A673 (cell line): ENCODE data around the gene RIT2. TPM values are rescaled to one million over a fixed set of nuclear protein-coding genes. Genes with fewer than 3 reads are reported as not detected.

Experiments used
- BruUV-seq: library from RNA; stranded (reverse); fragments of 400-500 nt; replicated peaks from 2 replicates; lab custom pipeline; 2021; lab: Mats Ljungman, UMichigan
- CTCF ChIA-PET: fragments of 300-600 bp; sonication (Branson Sonifier 250); formaldehyde crosslinking; loops from one replicate; lab custom pipeline; 2022; ENCODE audit warnings: antibody characterized with exemption; lab: Charles Lee
- POLR2A ChIA-PET: fragments of 300-600 bp; sonication (Branson Sonifier 250); formaldehyde crosslinking; loops from one replicate; lab custom pipeline; 2022; ENCODE audit warnings: antibody characterized with exemption; ENCODE audit not compliant: low non-redundant PET; lab: Charles Lee
- DNase-seq: peaks from one replicate; pipeline ENCODE4 v3.0.0-alpha.2; 2015; ENCODE audit warnings: low spot score
- H3K27ac ChIP-seq: fragments of 200-600 bp; sonication (generic); 2 replicates; pipeline ENCODE4 v1.5.1; 2016; ENCODE audit warnings: mixed run types, low read depth, mild to moderate bottlenecking, mixed read lengths, antibody characterized with exemption, low read length; ENCODE audit not compliant: poor library complexity, severe bottlenecking
- H3K27me3 ChIP-seq: fragments of 200-600 bp; sonication (generic); replicated peaks from 2 replicates; pipeline ENCODE4 v1.6.1; 2017; ENCODE audit warnings: mixed run types, low read depth, mild to moderate bottlenecking, mixed read lengths, antibody characterized with exemption, low read length; ENCODE audit not compliant: insufficient read depth, poor library complexity
- H3K36me3 ChIP-seq: fragments of 200-600 bp; sonication (generic); 2 replicates; pipeline ENCODE4 v1.6.1; 2016; ENCODE audit warnings: mixed run types, mild to moderate bottlenecking, mixed read lengths, antibody characterized with exemption, low read length; ENCODE audit not compliant: insufficient read depth, poor library complexity, severe bottlenecking
- H3K4me1 ChIP-seq: fragments of 200-600 bp; sonication (generic); 2 replicates; pipeline ENCODE4 v1.6.1; 2017; ENCODE audit warnings: mixed run types, mild to moderate bottlenecking, mixed read lengths, antibody characterized with exemption, low read length; ENCODE audit not compliant: insufficient read depth, poor library complexity, severe bottlenecking
- H3K4me3 ChIP-seq: fragments of 200-600 bp; sonication (generic); 2 replicates; pipeline ENCODE4 v1.5.1; 2016; ENCODE audit warnings: low read depth, mixed run types, mild to moderate bottlenecking, mixed read lengths, low read length; ENCODE audit not compliant: poor library complexity, severe bottlenecking
- H3K9me3 ChIP-seq: fragments of 200-600 bp; sonication (generic); 2 replicates; pipeline ENCODE4 v1.6.1; 2016; ENCODE audit warnings: mixed run types, low read depth, mild to moderate bottlenecking, mixed read lengths, antibody characterized with exemption, low read length; ENCODE audit not compliant: poor library complexity, severe bottlenecking
- EZH2 ChIP-seq: fragments of 200-600 bp; sonication (generic); IDR thresholded peaks from 2 replicates; pipeline ENCODE4 v1.6.1; 2017; ENCODE audit warnings: borderline replicate concordance, low read depth, mild to moderate bottlenecking, mixed read lengths, antibody characterized with exemption, low read length; ENCODE audit not compliant: poor library complexity, severe bottlenecking
- intact Hi-C: fragments of 100-400 bp; cut with micrococcal nuclease; formaldehyde crosslinking; loops from one replicate; pipeline ENCODE4 v1.10.0; 2022; ENCODE audit not compliant: unreplicated experiment
- total RNA-seq: library from RNA; stranded (reverse); gene quantifications from 2 replicates; pipeline ENCODE4 v1.2.3, GENCODE V29; 2021
- TF ChIP-seq, protein P1 (sequence below): fragments of 300-800, 200-600 bp; sonication (generic); conservative IDR thresholded peaks from 2 replicates; pipeline ENCODE4 v1.5.1; 2017; ENCODE audit warnings: low read depth, mild to moderate bottlenecking, antibody characterized with exemption, low read length, moderate library complexity, mixed read lengths

The RIT2 gene
- total RNA-seq, 1 experiment from 2014 or later, result not detected

DNA sequence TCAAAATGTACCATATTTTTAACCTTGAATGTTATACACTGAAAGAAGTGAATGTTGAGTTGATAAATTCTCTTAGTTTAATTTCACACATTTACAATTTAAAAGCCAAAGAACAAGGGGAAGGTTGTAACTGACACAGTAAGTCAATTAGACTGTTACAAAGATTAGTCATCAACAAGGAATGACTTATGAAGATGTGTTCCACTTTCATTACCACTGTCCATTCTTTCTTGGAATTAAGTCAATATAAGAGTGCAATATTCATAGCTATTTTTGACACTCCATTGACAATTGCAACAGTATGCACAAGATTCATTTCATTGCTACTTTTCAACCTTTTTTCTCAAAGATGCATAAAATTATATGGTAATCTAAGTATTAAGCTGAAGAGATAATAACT, 291.3 kb downstream of the RIT2 start:
- intact Hi-C loops, result no loop called here
- no TSS peak for BruUV-seq
- H3K36me3 ChIP-seq, result no peaks in the 10 kb centered on the region

DNA sequence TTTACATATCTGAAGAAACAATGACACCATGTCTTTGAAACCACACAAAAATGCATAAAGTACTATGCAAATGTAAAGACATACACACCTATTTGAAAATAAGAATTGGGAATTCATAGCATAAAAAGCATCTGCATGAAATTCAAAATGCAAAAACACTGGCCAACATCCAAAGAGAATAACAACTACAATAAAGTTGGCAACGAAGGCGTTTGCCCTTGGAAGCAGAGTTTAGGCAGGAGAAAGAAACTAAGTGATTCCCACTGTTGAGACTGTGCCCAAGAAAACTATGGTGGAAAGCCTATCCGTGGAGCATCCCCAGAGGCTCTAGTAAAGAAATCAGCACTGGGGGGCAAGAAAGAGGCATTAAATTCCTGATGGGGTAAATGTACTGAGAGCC, 292.8 kb downstream of the RIT2 start:
- Histone ChIP-seq H3K9me3 (no peaks in the 10 kb centered on the region), H3K4me1 (no peaks in the 10 kb centered on the region), H3K4me3 (no peak overlapping the region), H3K36me3 (no peaks in the 10 kb centered on the region), H3K27me3 (no peaks in the 10 kb centered on the region), H3K27ac (no peak overlapping the region)
- no peak for DNase-seq
- ChIA-PET POLR2A (no interaction called here), CTCF (no interaction called here)
- TF ChIP-seq, protein P1, sequence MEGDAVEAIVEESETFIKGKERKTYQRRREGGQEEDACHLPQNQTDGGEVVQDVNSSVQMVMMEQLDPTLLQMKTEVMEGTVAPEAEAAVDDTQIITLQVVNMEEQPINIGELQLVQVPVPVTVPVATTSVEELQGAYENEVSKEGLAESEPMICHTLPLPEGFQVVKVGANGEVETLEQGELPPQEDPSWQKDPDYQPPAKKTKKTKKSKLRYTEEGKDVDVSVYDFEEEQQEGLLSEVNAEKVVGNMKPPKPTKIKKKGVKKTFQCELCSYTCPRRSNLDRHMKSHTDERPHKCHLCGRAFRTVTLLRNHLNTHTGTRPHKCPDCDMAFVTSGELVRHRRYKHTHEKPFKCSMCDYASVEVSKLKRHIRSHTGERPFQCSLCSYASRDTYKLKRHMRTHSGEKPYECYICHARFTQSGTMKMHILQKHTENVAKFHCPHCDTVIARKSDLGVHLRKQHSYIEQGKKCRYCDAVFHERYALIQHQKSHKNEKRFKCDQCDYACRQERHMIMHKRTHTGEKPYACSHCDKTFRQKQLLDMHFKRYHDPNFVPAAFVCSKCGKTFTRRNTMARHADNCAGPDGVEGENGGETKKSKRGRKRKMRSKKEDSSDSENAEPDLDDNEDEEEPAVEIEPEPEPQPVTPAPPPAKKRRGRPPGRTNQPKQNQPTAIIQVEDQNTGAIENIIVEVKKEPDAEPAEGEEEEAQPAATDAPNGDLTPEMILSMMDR, result no peak
- TF ChIP-seq EZH2, result no peak
- intact Hi-C loops, result no loop called here
- BruUV-seq, result no TSS peak

More for the DNA sequence above, 291.3 kb downstream of the RIT2 start:
- DNase-seq, result no peak
- Histone ChIP-seq H3K27me3 (no peaks in the 10 kb centered on the region), H3K27ac (no peak overlapping the region), H3K4me1 (no peaks in the 10 kb centered on the region), H3K4me3 (no peak overlapping the region), H3K9me3 (no peaks in the 10 kb centered on the region)
- TF ChIP-seq, protein P1, result no peak
- no peak for TF ChIP-seq EZH2
- POLR2A ChIA-PET, result no interaction called here
- CTCF ChIA-PET, result no interaction called here

DNA sequence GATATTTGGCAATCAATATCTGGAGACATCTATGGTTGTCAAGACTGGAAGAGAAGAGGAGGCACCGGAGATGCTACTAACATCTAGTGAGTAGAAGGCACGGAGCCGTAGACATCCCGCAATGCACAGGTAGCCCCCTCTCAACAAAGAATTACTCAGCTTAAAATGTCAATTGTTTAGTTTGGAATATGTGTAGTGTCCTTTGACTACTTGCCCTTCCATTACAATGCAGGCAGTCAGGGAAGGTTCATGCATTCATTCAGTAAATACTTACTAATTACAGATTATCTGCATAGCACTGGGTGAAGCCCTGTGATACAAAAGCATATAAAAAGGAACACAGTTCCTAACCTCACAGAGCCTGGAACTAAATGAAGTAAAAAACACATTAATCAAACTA, 294.0 kb downstream of the RIT2 start:
- intact Hi-C loops, result no loop called here
- no TSS peak for BruUV-seq

DNA sequence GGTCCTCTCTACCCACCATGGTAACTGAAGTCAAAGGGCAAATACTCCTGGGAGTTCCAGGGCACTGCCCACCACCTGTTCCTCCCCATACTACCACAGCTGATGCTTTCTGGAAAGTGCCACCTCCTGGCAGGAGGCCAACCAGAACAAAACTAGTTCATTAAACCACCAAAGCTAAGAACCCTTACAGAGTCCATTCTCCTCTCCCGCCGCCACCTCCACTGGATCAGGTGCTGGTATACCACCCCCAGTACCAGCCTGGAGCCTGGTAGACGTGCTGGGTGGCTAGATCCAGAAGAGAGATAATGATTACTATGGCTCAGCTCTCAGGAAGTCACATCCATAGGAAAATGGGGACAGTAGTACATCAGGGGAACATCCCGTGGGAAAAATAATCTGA, 300.9 kb downstream of the RIT2 start:
- Histone ChIP-seq H3K4me3 (no peak overlapping the region), H3K27me3 (no peaks in the 10 kb centered on the region), H3K4me1 (no peaks in the 10 kb centered on the region), H3K27ac (no peak overlapping the region), H3K36me3 (no peaks in the 10 kb centered on the region), H3K9me3 (no peaks in the 10 kb centered on the region)
- POLR2A ChIA-PET, result no interaction called here
- CTCF ChIA-PET, result no interaction called here
- TF ChIP-seq, protein P1, result no peak
- BruUV-seq, result no TSS peak
- intact Hi-C loops, result no loop called here
- no peak for DNase-seq

More for the DNA sequence above, 294.0 kb downstream of the RIT2 start:
- ChIA-PET CTCF (no interaction called here), POLR2A (no interaction called here)
- Histone ChIP-seq H3K36me3 (no peaks in the 10 kb centered on the region), H3K27me3 (no peaks in the 10 kb centered on the region), H3K4me1 (no peaks in the 10 kb centered on the region), H3K4me3 (no peak overlapping the region), H3K9me3 (no peaks in the 10 kb centered on the region), H3K27ac (no peak overlapping the region)
- DNase-seq, result no peak
- no peak for TF ChIP-seq EZH2
